CD14-positive monocyte (primary cell): Measurements from ENCODE around the gene FGF7. TPM values are rescaled to one million over a fixed set of nuclear protein-coding genes. Genes with fewer than 3 reads are reported as not detected.

Source experiments
- DNase-seq, 3 donors: peaks; one replicate each; pipeline ENCODE4 v3.0.0-alpha.2; 2011 to 2022
- H2AFZ ChIP-seq: 2 replicates; pipeline ENCODE4 v1.6.0; 2012; ENCODE audit warnings: mild to moderate bottlenecking, low read depth, low read length, inconsistent platforms; ENCODE audit not compliant: insufficient read depth, poor library complexity, severe bottlenecking
- H3K27ac ChIP-seq, 2 donors: 1 replicate in 1 of 2; 2 replicates in 1 of 2; pipeline ENCODE4 v1.5.1; 2012 to 2013; ENCODE audit warnings: low read length in 2 of 2, control low read depth in 1 of 2, inconsistent platforms in 1 of 2, low read depth in 1 of 2, mild to moderate bottlenecking in 1 of 2
- H3K27me3 ChIP-seq, 2 donors: one replicate each; pipeline versions ENCODE4 v1.6.0 to v1.6.1; 2011 to 2013; ENCODE audit warnings: low read length in 2 of 2; ENCODE audit not compliant: control insufficient read depth in 2 of 2, insufficient read depth in 2 of 2
- H3K36me3 ChIP-seq, 2 donors: replicated peaks in 1 of 2; 1 replicate in 1 of 2; 2 replicates in 1 of 2; pipeline versions ENCODE4 v1.5.1 to v1.6.1; 2012 to 2013; ENCODE audit warnings: low read length in 2 of 2, control low read depth in 1 of 2, inconsistent platforms in 1 of 2, mild to moderate bottlenecking in 1 of 2; ENCODE audit not compliant: insufficient read depth in 2 of 2, control insufficient read depth in 1 of 2
- H3K4me1 ChIP-seq, 2 donors: 1 replicate in 1 of 2; 2 replicates in 1 of 2; pipeline versions ENCODE4 v1.5.1 to v1.6.1; 2012 to 2013; ENCODE audit warnings: low read length in 2 of 2, control low read depth in 1 of 2, inconsistent platforms in 1 of 2, mild to moderate bottlenecking in 1 of 2, moderate library complexity in 1 of 2; ENCODE audit not compliant: insufficient read depth in 2 of 2, control insufficient read depth in 1 of 2
- H3K4me2 ChIP-seq: replicated peaks from 2 replicates; pipeline ENCODE3; 2012; ENCODE audit warnings: low read length, moderate library complexity, mild to moderate bottlenecking; ENCODE audit not compliant: poor library complexity, severe bottlenecking; ENCODE audit errors: extremely low read depth
- H3K4me3 ChIP-seq, 3 experiments: fragments of 200-600 bp in 1 of 3; sonication (generic) in 1 of 3; replicated peaks in 1 of 3; 1 replicate in 2 of 3; 2 replicates in 1 of 3; pipeline ENCODE4 v1.5.1; 2011 to 2013; ENCODE audit warnings: low read length in 3 of 3, mild to moderate bottlenecking in 3 of 3, control low read depth in 2 of 3, low read depth in 2 of 3, inconsistent platforms in 1 of 3, moderate library complexity in 1 of 3
- H3K79me2 ChIP-seq: 2 replicates; pipeline ENCODE4 v1.6.0; 2012; ENCODE audit warnings: mild to moderate bottlenecking, control low read depth, inconsistent platforms, low read length, moderate library complexity; ENCODE audit not compliant: insufficient read depth
- H3K9ac ChIP-seq: 2 replicates; pipeline ENCODE4 v1.6.0; 2017; ENCODE audit warnings: low read length, mild to moderate bottlenecking; ENCODE audit not compliant: insufficient read depth, poor library complexity, severe bottlenecking
- H3K9me3 ChIP-seq, 2 donors: replicated peaks in 1 of 2; 1 replicate in 1 of 2; 2 replicates in 1 of 2; pipeline versions ENCODE4 v1.5.1 to v1.6.1; 2012 to 2013; ENCODE audit warnings: low read length in 2 of 2, control low read depth in 1 of 2; ENCODE audit not compliant: control insufficient read depth in 1 of 2, insufficient read depth in 1 of 2
- H4K20me1 ChIP-seq: 2 replicates; pipeline ENCODE4 v1.6.0; 2012; ENCODE audit warnings: mild to moderate bottlenecking, low read length, control low read depth, moderate library complexity; ENCODE audit not compliant: insufficient read depth
- H3K27ac Mint-ChIP-seq, 7 donors: one replicate each; pipeline ENCODE4 v1.8.0; 2020; ENCODE audit warnings: mild to moderate bottlenecking in 7 of 7, mixed read lengths in 7 of 7, moderate library complexity in 6 of 7, inconsistent platforms in 2 of 7
- H3K27me3 Mint-ChIP-seq, 3 donors: one replicate each; pipeline ENCODE4 v1.8.0; 2021 to 2022; ENCODE audit warnings: low read depth in 3 of 3, mild to moderate bottlenecking in 3 of 3, mixed read lengths in 3 of 3, moderate library complexity in 3 of 3, inconsistent platforms in 1 of 3
- H3K36me3 Mint-ChIP-seq, 2 donors: one replicate each; pipeline ENCODE4 v1.8.0; 2020; ENCODE audit warnings: mixed read lengths in 2 of 2, inconsistent platforms in 1 of 2, mild to moderate bottlenecking in 1 of 2
- H3K4me1 Mint-ChIP-seq: one replicate; pipeline ENCODE4 v1.8.0; 2020; ENCODE audit warnings: mild to moderate bottlenecking, mixed read lengths
- H3K4me3 Mint-ChIP-seq, 2 donors: one replicate each; pipeline ENCODE4 v1.8.0; 2020; ENCODE audit warnings: mild to moderate bottlenecking in 2 of 2, mixed read lengths in 2 of 2, moderate library complexity in 1 of 2
- H3K9me3 Mint-ChIP-seq, 7 donors: one replicate each; pipeline ENCODE4 v1.8.0; 2020 to 2022; ENCODE audit warnings: mixed read lengths in 7 of 7, mild to moderate bottlenecking in 6 of 7, moderate library complexity in 6 of 7, inconsistent platforms in 2 of 7
- WGBS: methylation state at CpG from one replicate; pipeline ENCODE4 v1.1.5; 2013; ENCODE audit warnings: missing lambda C conversion rate; ENCODE audit not compliant: insufficient coverage; 5-methylcytosine and 5-hydroxymethylcytosine counted together
- intact Hi-C, 2 donors: fragments of 100-400 bp; cut with micrococcal nuclease; formaldehyde crosslinking; loops; one replicate each; pipeline versions ENCODE4 v1.15.0 to v1.15.1; 2023
- polyA plus RNA-seq, 3 donors: library from polyadenylated mRNA; depleted of rRNA in 1 of 3; unstranded in 2 of 3; stranded (reverse) in 1 of 3; fragments of 300-500 nt in 2 of 3; fragments of >200 nt in 1 of 3; fragmentation: Illumina TruSeq in 2 of 3; gene quantifications; 1 replicate in 2 of 3; 2 replicates in 1 of 3; pipeline ENCODE4 v1.2.3, GENCODE V29; 2012 to 2021
- TF ChIP-seq, protein P1 (sequence below): fragments of 200-600 bp; IDR thresholded peaks from one replicate; pipeline ENCODE4 v1.8.0; 2022; ENCODE audit warnings: antibody characterized with exemption, mild to moderate bottlenecking

Gene FGF7
- polyA plus RNA-seq, 3 donors = not detected

DNA sequence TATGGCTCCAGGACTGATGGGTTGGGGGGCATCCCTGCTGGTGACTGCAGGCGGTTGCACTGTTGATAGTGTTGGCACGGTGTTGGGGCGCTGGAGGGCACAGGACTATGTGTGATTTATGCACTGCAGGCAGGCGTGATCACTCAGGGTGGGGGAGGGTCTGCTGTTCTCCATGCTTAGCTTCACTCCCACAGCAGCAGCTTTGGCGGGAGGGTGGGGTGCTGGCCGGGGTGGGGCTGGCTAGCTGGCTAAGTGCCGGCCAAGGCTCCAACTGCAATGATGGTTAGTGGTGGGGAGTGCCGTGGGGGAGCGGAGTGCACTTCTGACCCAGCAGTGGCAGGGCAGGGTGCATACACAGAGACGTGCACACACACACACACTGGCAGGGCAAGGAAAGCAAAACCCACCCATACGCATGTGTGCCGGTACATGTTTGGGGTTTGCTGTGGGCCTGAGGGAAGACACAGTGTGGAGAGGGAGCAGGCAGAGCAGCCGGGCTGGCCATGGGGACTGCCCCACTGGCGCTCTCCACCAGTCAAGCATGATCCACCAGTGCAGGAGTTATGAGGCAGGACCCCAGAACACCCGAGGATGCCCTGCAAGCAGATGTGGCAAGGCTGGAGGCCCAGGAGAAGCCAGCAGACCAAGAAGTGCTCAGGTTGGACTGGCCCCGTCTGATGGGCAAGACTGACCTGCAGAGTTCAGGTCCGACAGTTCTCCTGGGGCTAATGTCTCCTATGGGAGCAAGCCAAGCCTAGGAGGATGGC is 16.5 kb upstream of the FGF7 start:
- Histone ChIP-seq H3K4me2 (no peak overlapping the region), H3K9ac (no peak overlapping the region), H2AFZ (no peak overlapping the region), H4K20me1 (no peaks in the 10 kb centered on the region), H3K4me3 (no peak overlapping the region), H3K79me2 (no peaks in the 10 kb centered on the region), H3K9me3 (peaks cover 0 to 4% of the 10 kb centered on the region in 2 donors), H3K27me3 (no peaks in the 10 kb centered on the region), H3K27ac (no peak overlapping the region), H3K36me3 (no peaks in the 10 kb centered on the region), H3K4me1 (no peaks in the 10 kb centered on the region)
- no peak overlapping the region for H3K27ac Mint-ChIP-seq
- no peaks in the 10 kb centered on the region for H3K27me3 Mint-ChIP-seq
- intact Hi-C loops = no loop called here
- no peak for DNase-seq
- no peak overlapping the region for H3K4me3 Mint-ChIP-seq
- 96% methylated on average over 10 of the region's 17 CpGs for WGBS
- H3K4me1 Mint-ChIP-seq = no peaks in the 10 kb centered on the region
- TF ChIP-seq, protein P1, sequence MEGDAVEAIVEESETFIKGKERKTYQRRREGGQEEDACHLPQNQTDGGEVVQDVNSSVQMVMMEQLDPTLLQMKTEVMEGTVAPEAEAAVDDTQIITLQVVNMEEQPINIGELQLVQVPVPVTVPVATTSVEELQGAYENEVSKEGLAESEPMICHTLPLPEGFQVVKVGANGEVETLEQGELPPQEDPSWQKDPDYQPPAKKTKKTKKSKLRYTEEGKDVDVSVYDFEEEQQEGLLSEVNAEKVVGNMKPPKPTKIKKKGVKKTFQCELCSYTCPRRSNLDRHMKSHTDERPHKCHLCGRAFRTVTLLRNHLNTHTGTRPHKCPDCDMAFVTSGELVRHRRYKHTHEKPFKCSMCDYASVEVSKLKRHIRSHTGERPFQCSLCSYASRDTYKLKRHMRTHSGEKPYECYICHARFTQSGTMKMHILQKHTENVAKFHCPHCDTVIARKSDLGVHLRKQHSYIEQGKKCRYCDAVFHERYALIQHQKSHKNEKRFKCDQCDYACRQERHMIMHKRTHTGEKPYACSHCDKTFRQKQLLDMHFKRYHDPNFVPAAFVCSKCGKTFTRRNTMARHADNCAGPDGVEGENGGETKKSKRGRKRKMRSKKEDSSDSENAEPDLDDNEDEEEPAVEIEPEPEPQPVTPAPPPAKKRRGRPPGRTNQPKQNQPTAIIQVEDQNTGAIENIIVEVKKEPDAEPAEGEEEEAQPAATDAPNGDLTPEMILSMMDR = no peak
- H3K36me3 Mint-ChIP-seq = no peaks in the 10 kb centered on the region
- H3K9me3 Mint-ChIP-seq = peaks cover 0 to 8% (median 4%) of the 10 kb centered on the region in 7 donors

DNA sequence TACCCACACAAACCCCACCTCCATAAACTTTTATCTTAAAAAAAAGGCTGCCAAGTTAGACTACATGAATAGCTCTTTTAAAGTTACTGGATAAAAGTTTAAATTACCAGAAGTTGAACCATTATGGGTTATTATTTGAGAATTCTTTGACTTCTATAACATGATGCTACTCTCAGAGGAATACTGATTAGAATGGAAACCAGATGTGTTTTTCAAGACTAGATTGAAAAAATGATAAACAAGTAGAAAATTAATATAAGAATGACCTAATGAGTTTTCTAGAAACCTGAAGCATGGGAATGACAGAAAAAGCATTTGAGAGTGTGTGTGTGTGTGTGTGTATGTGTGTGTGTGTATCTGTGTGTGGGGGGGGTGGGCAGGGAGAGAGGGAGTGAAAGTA is 12.4 kb upstream of the FGF7 start:
- Histone ChIP-seq H3K79me2 (no peaks in the 10 kb centered on the region), H3K27me3 (no peaks in the 10 kb centered on the region), H3K4me3 (no peak overlapping the region), H3K4me1 (no peaks in the 10 kb centered on the region), H2AFZ (no peak overlapping the region), H3K36me3 (no peaks in the 10 kb centered on the region), H3K9ac (no peak overlapping the region), H4K20me1 (no peaks in the 10 kb centered on the region), H3K27ac (no peak overlapping the region), H3K4me2 (no peak overlapping the region), H3K9me3 (peaks cover 0 to 4% of the 10 kb centered on the region in 2 donors)
- Mint-ChIP-seq H3K27me3 (no peaks in the 10 kb centered on the region), H3K9me3 (peaks cover 0 to 9% (median 1%) of the 10 kb centered on the region in 7 donors), H3K27ac (no peak overlapping the region), H3K4me1 (no peaks in the 10 kb centered on the region), H3K4me3 (no peak overlapping the region), H3K36me3 (no peaks in the 10 kb centered on the region)
- intact Hi-C loops = no loop called here
- TF ChIP-seq, protein P1 = no peak
- no peak for DNase-seq
